ENCODE measurements around the gene UBAC1.

DNA sequence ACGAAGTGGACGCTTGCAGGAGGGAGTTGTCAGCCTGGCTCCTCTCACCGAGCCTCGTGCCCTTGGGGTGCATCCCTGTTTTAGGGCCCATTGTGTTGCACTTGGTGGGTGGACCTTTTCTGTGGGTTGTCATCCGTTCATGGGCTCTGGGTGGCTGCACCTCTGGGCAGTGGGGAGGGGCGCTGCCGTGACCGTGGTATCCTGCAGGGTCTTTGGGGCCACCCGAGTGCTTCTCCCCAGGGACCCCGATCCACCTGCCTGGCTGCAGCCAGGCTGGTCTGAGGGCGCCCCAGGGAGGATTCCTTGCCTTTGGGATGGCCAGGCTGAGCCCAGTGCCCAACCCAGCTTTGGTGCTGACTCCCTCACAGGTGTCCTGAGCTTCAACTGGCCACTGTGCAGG lies 41.0 kb upstream of the UBAC1 start:
- TF ChIP-seq, protein P1, sequence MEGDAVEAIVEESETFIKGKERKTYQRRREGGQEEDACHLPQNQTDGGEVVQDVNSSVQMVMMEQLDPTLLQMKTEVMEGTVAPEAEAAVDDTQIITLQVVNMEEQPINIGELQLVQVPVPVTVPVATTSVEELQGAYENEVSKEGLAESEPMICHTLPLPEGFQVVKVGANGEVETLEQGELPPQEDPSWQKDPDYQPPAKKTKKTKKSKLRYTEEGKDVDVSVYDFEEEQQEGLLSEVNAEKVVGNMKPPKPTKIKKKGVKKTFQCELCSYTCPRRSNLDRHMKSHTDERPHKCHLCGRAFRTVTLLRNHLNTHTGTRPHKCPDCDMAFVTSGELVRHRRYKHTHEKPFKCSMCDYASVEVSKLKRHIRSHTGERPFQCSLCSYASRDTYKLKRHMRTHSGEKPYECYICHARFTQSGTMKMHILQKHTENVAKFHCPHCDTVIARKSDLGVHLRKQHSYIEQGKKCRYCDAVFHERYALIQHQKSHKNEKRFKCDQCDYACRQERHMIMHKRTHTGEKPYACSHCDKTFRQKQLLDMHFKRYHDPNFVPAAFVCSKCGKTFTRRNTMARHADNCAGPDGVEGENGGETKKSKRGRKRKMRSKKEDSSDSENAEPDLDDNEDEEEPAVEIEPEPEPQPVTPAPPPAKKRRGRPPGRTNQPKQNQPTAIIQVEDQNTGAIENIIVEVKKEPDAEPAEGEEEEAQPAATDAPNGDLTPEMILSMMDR (IDR thresholded peaks at IDR 0.05), result no peak
- TF ChIP-seq JUN (CRISPR knock-in tag; IDR thresholded peaks at IDR 0.05) (no peak), TEAD4 (CRISPR knock-in tag; IDR thresholded peaks at IDR 0.05) (no peak), FOXK1 (CRISPR knock-in tag; IDR thresholded peaks at IDR 0.05) (no peak), ESRRA (CRISPR knock-in tag; IDR thresholded peaks at IDR 0.05; ENCODE audit: borderline replicate concordance) (no peak)
- TF ChIP-seq, protein P2, sequence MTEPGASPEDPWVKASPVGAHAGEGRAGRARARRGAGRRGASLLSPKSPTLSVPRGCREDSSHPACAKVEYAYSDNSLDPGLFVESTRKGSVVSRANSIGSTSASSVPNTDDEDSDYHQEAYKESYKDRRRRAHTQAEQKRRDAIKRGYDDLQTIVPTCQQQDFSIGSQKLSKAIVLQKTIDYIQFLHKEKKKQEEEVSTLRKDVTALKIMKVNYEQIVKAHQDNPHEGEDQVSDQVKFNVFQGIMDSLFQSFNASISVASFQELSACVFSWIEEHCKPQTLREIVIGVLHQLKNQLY (CRISPR knock-in tag; IDR thresholded peaks at IDR 0.05), result no peak

Data from WTC11 (cell line).